ENCODE measurements around the gene SESN1. TPM values are rescaled to one million over a fixed set of nuclear protein-coding genes. Genes with fewer than 3 reads are reported as not detected.

The SESN1 gene
- total RNA-seq, 1 donor from 2014 or later, result 18.4 TPM

GRCh38 chr6:109006818-109007217 lies 87.8 kb downstream of the SESN1 start:
- Histone ChIP-seq H3K36me3 (ENCODE audit: control insufficient read depth, insufficient read depth, low read length) (no peaks in the 10 kb centered on the region), H3K4me3 (ENCODE audit: low read depth, low read length) (no peak overlapping the region), H3K27me3 (ENCODE audit: control insufficient read depth, insufficient read depth, low read length) (no peaks in the 10 kb centered on the region)
- TF ChIP-seq CTCF (IDR thresholded peaks at IDR 0.05; ENCODE audit: insufficient read depth, low read length, severe bottlenecking), result no peak
- no peak for FAIRE-seq
- no peak for DNase-seq (ENCODE audit: low read depth)

- no peak for TF ChIP-seq CTCF (IDR thresholded peaks at IDR 0.05; ENCODE audit: insufficient read depth, low read length, severe bottlenecking)
- FAIRE-seq (no peak), DNase-seq (ENCODE audit: low read depth) (no peak)
- Histone ChIP-seq H3K27me3 (ENCODE audit: control insufficient read depth, insufficient read depth, low read length) (no peaks in the 10 kb centered on the region), H3K36me3 (ENCODE audit: control insufficient read depth, insufficient read depth, low read length) (peaks cover 10% of the 10 kb centered on the region), H3K4me3 (ENCODE audit: low read depth, low read length) (no peak overlapping the region)
Observed at GRCh38 chr6:109002882-109003281, 91.8 kb downstream of the SESN1 start.

- peak; percentile 80 for DNase-seq (ENCODE audit: low read depth)
Observed at GRCh38 chr6:109002051-109002697, 92.5 kb downstream of the SESN1 start.

GRCh38 chr6:109001291-109001894 lies 93.3 kb downstream of the SESN1 start:
- DNase-seq (ENCODE audit: low read depth) (no peak), FAIRE-seq (no peak)
- Histone ChIP-seq H3K4me3 (ENCODE audit: low read depth, low read length) (no peak overlapping the region), H3K36me3 (ENCODE audit: control insufficient read depth, insufficient read depth, low read length) (peaks cover 10% of the 10 kb centered on the region), H3K27me3 (ENCODE audit: control insufficient read depth, insufficient read depth, low read length) (no peaks in the 10 kb centered on the region)
- no peak for TF ChIP-seq CTCF (IDR thresholded peaks at IDR 0.05; ENCODE audit: insufficient read depth, low read length, severe bottlenecking)

More at GRCh38 chr6:109002051-109002697, 92.5 kb downstream of the SESN1 start:
- no peak for TF ChIP-seq CTCF (IDR thresholded peaks at IDR 0.05; ENCODE audit: insufficient read depth, low read length, severe bottlenecking)
- H3K36me3 ChIP-seq (ENCODE audit: control insufficient read depth, insufficient read depth, low read length), result peaks cover 10% of the 10 kb centered on the region
- FAIRE-seq, result peak; percentile 66
- no peaks in the 10 kb centered on the region for H3K27me3 ChIP-seq (ENCODE audit: control insufficient read depth, insufficient read depth, low read length)
- no peak overlapping the region for H3K4me3 ChIP-seq (ENCODE audit: low read depth, low read length)

- Histone ChIP-seq H3K36me3 (ENCODE audit: control insufficient read depth, insufficient read depth, low read length) (peaks cover 10% of the 10 kb centered on the region), H3K4me3 (ENCODE audit: low read depth, low read length) (no peak overlapping the region), H3K27me3 (ENCODE audit: control insufficient read depth, insufficient read depth, low read length) (no peaks in the 10 kb centered on the region)
- TF ChIP-seq CTCF (IDR thresholded peaks at IDR 0.05; ENCODE audit: insufficient read depth, low read length, severe bottlenecking), result no peak
- FAIRE-seq (no peak), DNase-seq (ENCODE audit: low read depth) (no peak)
Observed at GRCh38 chr6:109000289-109000688, 94.4 kb downstream of the SESN1 start.

All from bronchial epithelial cell (primary cell).